Kidney epithelial cell (primary cell): ENCODE measurements around the gene WNT16. TPM values are rescaled to one million over a fixed set of nuclear protein-coding genes. Genes with fewer than 3 reads are reported as not detected.

Experiments used
- DNase-seq: peaks from one replicate; pipeline ENCODE4 v3.0.0-alpha.2; 2010; ENCODE audit warnings: low read depth
- H3K27me3 ChIP-seq: 2 replicates; pipeline ENCODE4 v1.6.0; 2011; ENCODE audit warnings: low read length; ENCODE audit not compliant: control insufficient read depth, insufficient read depth
- H3K36me3 ChIP-seq: 2 replicates; pipeline ENCODE4 v1.5.1; 2011; ENCODE audit warnings: low read length; ENCODE audit not compliant: control insufficient read depth, insufficient read depth
- H3K4me3 ChIP-seq: 2 replicates; pipeline ENCODE4 v1.5.1; 2011; ENCODE audit warnings: low read depth, mild to moderate bottlenecking, control low read depth, low read length
- total RNA-seq: library from RNA; depleted of rRNA; stranded (reverse); fragments of >200 nt; gene quantifications from 2 replicates; pipeline ENCODE4 v1.2.3, GENCODE V29; 2015
- TF ChIP-seq, protein P1 (sequence below): IDR thresholded peaks from 2 replicates; pipeline ENCODE4 v1.5.1; 2011; ENCODE audit warnings: mild to moderate bottlenecking, moderate library complexity, low read length, control low read depth, inconsistent platforms; ENCODE audit not compliant: insufficient read depth, poor library complexity, severe bottlenecking

The WNT16 gene
- total RNA-seq, 1 donor from 2014 or later: not detected

DNA sequence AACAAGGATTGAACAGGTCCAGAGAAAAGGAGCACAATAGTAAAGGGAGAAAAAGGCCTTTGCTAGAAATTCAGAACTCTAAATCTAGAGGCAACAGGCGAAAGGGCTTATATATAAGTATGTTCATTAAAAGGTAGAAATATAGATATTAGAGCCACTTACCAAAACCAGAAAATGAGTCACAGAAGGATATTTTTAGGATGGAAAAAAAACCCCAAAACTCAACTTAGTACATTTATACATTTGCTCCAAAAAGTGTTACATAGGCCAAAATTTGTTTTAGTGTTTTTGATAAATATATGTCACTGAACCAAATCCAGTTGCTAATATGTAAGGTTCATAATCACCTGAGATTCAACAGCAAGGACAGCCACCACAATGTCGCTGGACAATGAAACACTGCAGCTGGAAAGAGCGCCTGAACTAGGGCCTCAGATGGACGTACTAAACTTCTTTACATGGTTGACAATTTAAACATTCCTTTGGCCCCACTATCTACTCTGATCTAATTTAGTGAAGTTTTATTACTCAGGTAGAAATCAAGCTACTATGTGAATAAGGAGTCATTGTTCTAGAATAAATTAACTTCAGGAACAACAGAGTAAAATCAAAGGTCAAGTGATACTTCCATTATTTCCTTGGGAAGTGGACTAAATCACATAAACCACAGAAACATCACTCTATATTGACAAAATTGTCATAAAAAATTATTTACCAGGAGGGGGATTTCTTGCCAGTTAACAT is 56.4 kb downstream of the WNT16 start:
- Histone ChIP-seq H3K4me3 (no peak overlapping the region), H3K36me3 (no peaks in the 10 kb centered on the region), H3K27me3 (no peaks in the 10 kb centered on the region)
- TF ChIP-seq, protein P1, sequence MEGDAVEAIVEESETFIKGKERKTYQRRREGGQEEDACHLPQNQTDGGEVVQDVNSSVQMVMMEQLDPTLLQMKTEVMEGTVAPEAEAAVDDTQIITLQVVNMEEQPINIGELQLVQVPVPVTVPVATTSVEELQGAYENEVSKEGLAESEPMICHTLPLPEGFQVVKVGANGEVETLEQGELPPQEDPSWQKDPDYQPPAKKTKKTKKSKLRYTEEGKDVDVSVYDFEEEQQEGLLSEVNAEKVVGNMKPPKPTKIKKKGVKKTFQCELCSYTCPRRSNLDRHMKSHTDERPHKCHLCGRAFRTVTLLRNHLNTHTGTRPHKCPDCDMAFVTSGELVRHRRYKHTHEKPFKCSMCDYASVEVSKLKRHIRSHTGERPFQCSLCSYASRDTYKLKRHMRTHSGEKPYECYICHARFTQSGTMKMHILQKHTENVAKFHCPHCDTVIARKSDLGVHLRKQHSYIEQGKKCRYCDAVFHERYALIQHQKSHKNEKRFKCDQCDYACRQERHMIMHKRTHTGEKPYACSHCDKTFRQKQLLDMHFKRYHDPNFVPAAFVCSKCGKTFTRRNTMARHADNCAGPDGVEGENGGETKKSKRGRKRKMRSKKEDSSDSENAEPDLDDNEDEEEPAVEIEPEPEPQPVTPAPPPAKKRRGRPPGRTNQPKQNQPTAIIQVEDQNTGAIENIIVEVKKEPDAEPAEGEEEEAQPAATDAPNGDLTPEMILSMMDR: no peak
- DNase-seq: no peak

DNA sequence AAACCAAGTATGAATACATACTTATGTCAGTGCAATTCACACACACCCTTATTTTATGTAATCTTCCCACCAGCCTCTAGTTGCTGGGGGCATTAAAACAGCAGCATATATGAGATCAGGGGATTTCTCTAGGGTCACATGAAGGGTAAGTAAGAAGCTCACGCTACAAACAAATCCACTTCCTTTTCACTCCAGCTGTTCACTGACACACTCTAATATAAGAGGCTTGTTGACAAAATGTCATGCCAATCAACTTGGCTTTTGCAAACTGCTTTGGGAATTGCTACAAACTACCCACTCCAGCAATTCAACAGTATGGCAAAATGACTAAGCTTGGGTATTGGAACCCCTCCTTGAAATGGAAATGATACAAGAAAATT is 57.0 kb downstream of the WNT16 start:
- H3K4me3 ChIP-seq: no peak overlapping the region
- H3K36me3 ChIP-seq: no peaks in the 10 kb centered on the region
- H3K27me3 ChIP-seq: no peaks in the 10 kb centered on the region
- TF ChIP-seq, protein P1: no peak
- no peak for DNase-seq

DNA sequence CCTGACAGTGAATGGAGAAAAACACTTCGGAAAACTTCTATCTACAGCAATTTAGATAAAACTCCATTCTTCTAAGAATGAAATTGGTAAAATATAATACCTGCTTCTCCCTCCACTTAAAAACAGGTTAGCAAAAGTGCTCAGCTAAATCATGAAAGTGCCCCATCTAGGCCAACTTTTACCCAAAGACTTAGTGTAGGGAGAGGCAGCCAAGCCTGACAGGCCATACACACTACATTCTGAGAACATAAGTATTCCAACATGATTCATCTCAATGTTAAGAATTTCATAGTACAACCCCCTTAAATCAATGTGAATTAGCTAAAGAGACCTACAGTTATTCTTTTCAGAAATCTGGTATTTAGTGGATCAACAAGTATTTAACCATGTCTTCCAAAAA is 60.1 kb downstream of the WNT16 start:
- Histone ChIP-seq H3K4me3 (no peak overlapping the region), H3K36me3 (no peaks in the 10 kb centered on the region), H3K27me3 (no peaks in the 10 kb centered on the region)
- TF ChIP-seq, protein P1: no peak
- no peak for DNase-seq

DNA sequence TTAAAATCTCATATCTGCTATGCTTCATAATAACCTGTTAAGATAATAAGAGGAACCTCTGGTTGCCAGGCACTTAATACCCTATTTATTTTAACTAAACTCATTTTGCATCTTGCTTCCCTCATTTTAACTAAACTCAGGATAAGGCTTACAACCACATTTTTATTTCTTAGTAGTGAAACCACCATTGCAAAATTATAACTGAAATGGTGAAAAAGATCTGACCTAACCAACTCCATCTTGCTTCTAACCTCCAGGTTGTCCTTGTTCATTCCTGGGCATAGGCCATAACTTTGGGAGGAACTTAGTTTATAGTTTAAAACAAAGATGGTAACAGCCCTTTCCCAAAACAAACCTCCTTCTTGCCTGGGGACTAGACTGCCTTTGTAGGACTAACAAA is 61.3 kb downstream of the WNT16 start:
- H3K27me3 ChIP-seq: no peaks in the 10 kb centered on the region
- TF ChIP-seq, protein P1: no peak
- no peak overlapping the region for H3K4me3 ChIP-seq

DNA sequence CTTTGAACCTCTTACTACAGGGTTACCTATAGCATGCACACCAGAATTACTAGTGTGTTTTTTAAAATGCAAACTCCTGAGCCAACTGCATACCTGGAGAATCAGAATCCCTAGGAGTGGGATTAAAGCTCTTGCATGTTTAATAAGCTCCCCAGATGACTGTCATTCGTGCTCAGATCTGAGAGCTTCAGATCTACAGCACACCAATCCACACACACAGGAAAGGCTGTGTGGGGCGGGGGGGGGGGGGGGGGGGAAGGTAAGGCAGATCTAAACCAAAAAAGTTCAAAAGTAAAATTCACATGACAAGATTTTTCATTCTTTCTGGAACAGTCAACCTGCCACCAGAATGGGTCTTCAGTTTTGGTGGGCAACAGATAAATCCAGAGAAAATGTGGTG is 61.8 kb downstream of the WNT16 start:
- Histone ChIP-seq H3K36me3 (no peaks in the 10 kb centered on the region), H3K27me3 (no peaks in the 10 kb centered on the region), H3K4me3 (no peak overlapping the region)
- TF ChIP-seq, protein P1: no peak
- no peak for DNase-seq

More for the DNA sequence above, 61.3 kb downstream of the WNT16 start:
- DNase-seq: no peak
- H3K36me3 ChIP-seq: no peaks in the 10 kb centered on the region

Other genes with a start within 250 kb of the WNT16 start
- 73.1 and 89.7 TPM in 2 replicates for gene FAM3C, start 67.3 kb downstream of the WNT16 start, total RNA-seq